SK-N-SH treated with all-trans-retinoic acid at 6 μM for 48 hours (cell line): Measurements from ENCODE around the gene OAF.

Experiments
- ATAC-seq: fragments of 200-7000 bp; cut with Tn5 transposase; 3 replicates; pipeline ENCODE4 v1.9.1; 2020; ENCODE audit warnings: mild to moderate bottlenecking, moderate library complexity
- ARNTL ChIP-seq: fragments of 450-650 bp; formaldehyde crosslinking; IDR thresholded peaks from 2 replicates; pipeline ENCODE4 v1.5.0; 2020; ENCODE audit warnings: low read depth, mild to moderate bottlenecking, moderate library complexity, borderline replicate concordance
- BACH2 ChIP-seq: fragments of 250-450 bp; sonication (Bioruptor Pico); IDR thresholded peaks from 2 replicates; pipeline ENCODE4 v1.9.0; 2021; ENCODE audit warnings: mild to moderate bottlenecking, borderline replicate concordance
- CREB5 ChIP-seq: fragments of 250-450 bp; sonication (Bioruptor Pico); IDR thresholded peaks from 2 replicates; pipeline ENCODE4 v1.5.1; 2020; ENCODE audit warnings: low read depth, mild to moderate bottlenecking, moderate library complexity
- CSDC2 ChIP-seq: fragments of 250-450 bp; sonication (Bioruptor Pico); IDR thresholded peaks from 2 replicates; pipeline ENCODE4 v1.5.0; 2020; ENCODE audit warnings: mild to moderate bottlenecking, moderate library complexity
- CSRNP3 ChIP-seq: fragments of 250-450 bp; sonication (Bioruptor Pico); IDR thresholded peaks from 2 replicates; pipeline ENCODE4 v1.5.1; 2021; ENCODE audit warnings: mild to moderate bottlenecking, moderate library complexity
- ESRRG ChIP-seq: fragments of 250-450 bp; sonication (Bioruptor Pico); IDR thresholded peaks from 2 replicates; pipeline ENCODE4 v1.6.1; 2021; ENCODE audit warnings: mild to moderate bottlenecking
- ISL1 ChIP-seq: fragments of 250-450 bp; sonication (Bioruptor Pico); IDR thresholded peaks from 2 replicates; pipeline ENCODE4 v2.1.2; 2022; ENCODE audit warnings: mild to moderate bottlenecking, moderate library complexity
- OSR1 ChIP-seq: fragments of 250-450 bp; sonication (Bioruptor Pico); IDR thresholded peaks from 2 replicates; pipeline ENCODE4 v1.8.0; 2022; ENCODE audit warnings: moderate library complexity, mild to moderate bottlenecking, inconsistent platforms
- PATZ1 ChIP-seq: fragments of 250-450 bp; sonication (Bioruptor Pico); IDR thresholded peaks from 2 replicates; pipeline ENCODE4 v1.8.0; 2020; ENCODE audit warnings: mild to moderate bottlenecking, moderate library complexity, borderline replicate concordance
- POU6F1 ChIP-seq: fragments of 250-450 bp; sonication (Bioruptor Pico); IDR thresholded peaks from 2 replicates; pipeline ENCODE4 v1.8.0; 2021; ENCODE audit warnings: low read depth, mild to moderate bottlenecking, moderate library complexity, borderline replicate concordance
- PPARA ChIP-seq: fragments of 250-450 bp; sonication (Bioruptor Pico); IDR thresholded peaks from 2 replicates; pipeline ENCODE4 v1.5.0; 2020; ENCODE audit warnings: mild to moderate bottlenecking, borderline replicate concordance
- SNAI2 ChIP-seq: fragments of 250-450 bp; sonication (Bioruptor Pico); IDR thresholded peaks from 2 replicates; pipeline ENCODE4 v1.5.0; 2020; ENCODE audit warnings: mild to moderate bottlenecking, moderate library complexity
- TSHZ2 ChIP-seq: fragments of 250-450 bp; sonication (Bioruptor Pico); IDR thresholded peaks from 2 replicates; pipeline ENCODE4 v1.5.0; 2020; ENCODE audit warnings: mild to moderate bottlenecking, moderate library complexity
- ZC3H10 ChIP-seq: fragments of 250-450 bp; sonication (Bioruptor Pico); IDR thresholded peaks from 2 replicates; pipeline ENCODE4 v1.5.1; 2021; ENCODE audit warnings: mild to moderate bottlenecking, moderate library complexity
- ZFP3 ChIP-seq: fragments of 250-450 bp; sonication (Bioruptor Pico); IDR thresholded peaks from 2 replicates; pipeline ENCODE4 v1.5.0; 2020; ENCODE audit warnings: mild to moderate bottlenecking, moderate library complexity
- ZFP30 ChIP-seq: fragments of 450-650 bp; formaldehyde crosslinking; IDR thresholded peaks from 2 replicates; pipeline ENCODE4 v1.5.0; 2022; ENCODE audit warnings: mild to moderate bottlenecking, moderate library complexity
- ZNF565 ChIP-seq: fragments of 450-650 bp; formaldehyde crosslinking; conservative IDR thresholded peaks from 2 replicates; pipeline ENCODE4 v1.5.0; 2020; ENCODE audit warnings: low read depth, mild to moderate bottlenecking, moderate library complexity
- ZNF70 ChIP-seq: fragments of 450-650 bp; formaldehyde crosslinking; IDR thresholded peaks from 2 replicates; pipeline ENCODE4 v1.5.0; 2020; ENCODE audit warnings: mild to moderate bottlenecking, moderate library complexity
- ZNF8 ChIP-seq: fragments of 450-650 bp; formaldehyde crosslinking; IDR thresholded peaks from 2 replicates; pipeline ENCODE4 v1.5.0; 2020; ENCODE audit warnings: mild to moderate bottlenecking, moderate library complexity

The OAF gene

GRCh38 chr11:120220747-120221037, 9.9 kb downstream of the OAF start:
- TF ChIP-seq TSHZ2 (no peak), ZNF70 (CRISPR knock-in tag) (no peak), OSR1 (CRISPR knock-in tag) (no peak), PPARA (CRISPR knock-in tag) (no peak), BACH2 (CRISPR knock-in tag) (no peak), ARNTL (CRISPR knock-in tag) (no peak), ZNF8 (CRISPR knock-in tag) (no peak), ISL1 (CRISPR knock-in tag) (no peak), CREB5 (CRISPR knock-in tag) (no peak), ESRRG (CRISPR knock-in tag) (no peak), ZC3H10 (CRISPR knock-in tag) (no peak), CSDC2 (CRISPR knock-in tag) (no peak), ZNF565 (no peak), ZFP3 (CRISPR knock-in tag) (no peak), ZFP30 (CRISPR knock-in tag) (no peak)
- no peak for ATAC-seq

GRCh38 chr11:120221115-120221752, 10.4 kb downstream of the OAF start:
- TF ChIP-seq CSRNP3 (no peak), CREB5 (CRISPR knock-in tag) (no peak), POU6F1 (CRISPR knock-in tag) (no peak), ZFP3 (CRISPR knock-in tag) (no peak), OSR1 (CRISPR knock-in tag) (no peak), CSDC2 (CRISPR knock-in tag) (no peak), ZC3H10 (CRISPR knock-in tag) (no peak), PATZ1 (CRISPR knock-in tag) (no peak), ESRRG (CRISPR knock-in tag) (no peak), PPARA (CRISPR knock-in tag) (no peak), ZNF8 (CRISPR knock-in tag) (no peak), TSHZ2 (no peak), ARNTL (CRISPR knock-in tag) (no peak), SNAI2 (CRISPR knock-in tag) (no peak)
- ATAC-seq = no peak
